Measurements from ENCODE around the gene HNRNPL.
"Not testable (repeated sequence)": the region's sequence is repeated elsewhere in the genome, so short reads cannot be mapped to it uniquely, and the experiment has no call there.

Gene HNRNPL

GRCh38 chr19:38805180-38805579 lies 44.6 kb downstream of the HNRNPL start:
- no peak overlapping the region for H3K4me3 ChIP-seq (ENCODE audit: control insufficient read depth, low read depth, low read length)
- no peak for TF ChIP-seq CTCF (IDR thresholded peaks at IDR 0.05; ENCODE audit: control insufficient read depth, insufficient read depth, low read depth, low read length, missing control alignments)
- no peak for DNase-seq (ENCODE audit: low read depth)

- no peak for DNase-seq (ENCODE audit: low read depth)
- TF ChIP-seq CTCF (IDR thresholded peaks at IDR 0.05; ENCODE audit: control insufficient read depth, insufficient read depth, low read depth, low read length, missing control alignments), result no peak
- no peak overlapping the region for H3K4me3 ChIP-seq (ENCODE audit: control insufficient read depth, low read depth, low read length)
Measured at GRCh38 chr19:38803543-38803942, 46.2 kb downstream of the HNRNPL start.

- no peak for DNase-seq (ENCODE audit: low read depth)
- no peak overlapping the region for H3K4me3 ChIP-seq (ENCODE audit: control insufficient read depth, low read depth, low read length)
- no peak for TF ChIP-seq CTCF (IDR thresholded peaks at IDR 0.05; ENCODE audit: control insufficient read depth, insufficient read depth, low read depth, low read length, missing control alignments)
Measured at GRCh38 chr19:38801359-38802095, 48.3 kb downstream of the HNRNPL start.

GRCh38 chr19:38800577-38801347 lies 49.0 kb downstream of the HNRNPL start:
- H3K4me3 ChIP-seq (ENCODE audit: control insufficient read depth, low read depth, low read length), result no peak overlapping the region
- no peak for TF ChIP-seq CTCF (IDR thresholded peaks at IDR 0.05; ENCODE audit: control insufficient read depth, insufficient read depth, low read depth, low read length, missing control alignments)
- no peak for DNase-seq (ENCODE audit: low read depth)

GRCh38 chr19:38799104-38799503 lies 50.7 kb downstream of the HNRNPL start:
- no peak overlapping the region for H3K4me3 ChIP-seq (ENCODE audit: control insufficient read depth, low read depth, low read length)
- TF ChIP-seq CTCF (IDR thresholded peaks at IDR 0.05; ENCODE audit: control insufficient read depth, insufficient read depth, low read depth, low read length, missing control alignments), result no peak
- no peak for DNase-seq (ENCODE audit: low read depth)

GRCh38 chr19:38797781-38798180 lies 52.0 kb downstream of the HNRNPL start:
- not testable (repeated sequence) for DNase-seq (ENCODE audit: low read depth); H3K4me3 ChIP-seq (ENCODE audit: control insufficient read depth, low read depth, low read length)

GRCh38 chr19:38796154-38796553 lies 53.6 kb downstream of the HNRNPL start:
- no peak overlapping the region for H3K4me3 ChIP-seq (ENCODE audit: control insufficient read depth, low read depth, low read length)
- TF ChIP-seq CTCF (IDR thresholded peaks at IDR 0.05; ENCODE audit: control insufficient read depth, insufficient read depth, low read depth, low read length, missing control alignments), result no peak
- no peak for DNase-seq (ENCODE audit: low read depth)

All from AG09309 (cell line).